GM23338 (cell line): ENCODE measurements around the gene PCYT1A.

Experiments
- CREB1 ChIP-seq: fragments of 250-450 bp; sonication (Bioruptor Pico); IDR thresholded peaks from 2 replicates; pipeline ENCODE4 v1.5.0; 2020; ENCODE audit warnings: low read depth, mild to moderate bottlenecking, moderate library complexity
- EZH2 ChIP-seq: fragments of 200-600 bp; sonication (generic); IDR thresholded peaks from one replicate; pipeline ENCODE4 v1.8.0; 2017; ENCODE audit warnings: antibody characterized with exemption, mild to moderate bottlenecking, low read depth; ENCODE audit not compliant: unreplicated experiment
- POLR2AphosphoS5 ChIP-seq: IDR thresholded peaks from 2 replicates; pipeline ENCODE4 v1.6.1; 2016; ENCODE audit warnings: antibody characterized with exemption, low read depth
- STAT1 ChIP-seq: IDR thresholded peaks from one replicate; pipeline ENCODE4 v1.6.1; 2016; ENCODE audit warnings: antibody characterized with exemption; ENCODE audit not compliant: unreplicated experiment
- ZNF114 ChIP-seq: fragments of 250-450 bp; sonication (Bioruptor Pico); IDR thresholded peaks from 2 replicates; pipeline ENCODE4 v1.5.0; 2020; ENCODE audit warnings: mild to moderate bottlenecking, moderate library complexity
- ZNF331 ChIP-seq: fragments of 250-450 bp; sonication (Bioruptor Pico); IDR thresholded peaks from 2 replicates; pipeline ENCODE4 v1.5.0; 2020; ENCODE audit warnings: low read depth, mild to moderate bottlenecking, moderate library complexity
- TF ChIP-seq, protein P1 (sequence below), 2 experiments: fragments of 200-600 bp in 1 of 2; sonication (generic) in 1 of 2; conservative IDR thresholded peaks; 2 replicates each; pipeline versions ENCODE4 v1.5.1 to v1.6.1; 2016 to 2017; ENCODE audit warnings: antibody characterized with exemption in 2 of 2, low read depth in 2 of 2, mild to moderate bottlenecking in 2 of 2, moderate library complexity in 1 of 2
- TF ChIP-seq, protein P2 (sequence below): IDR thresholded peaks from one replicate; pipeline ENCODE4 v1.6.1; 2018; ENCODE audit warnings: antibody characterized with exemption; ENCODE audit not compliant: unreplicated experiment

DNA sequence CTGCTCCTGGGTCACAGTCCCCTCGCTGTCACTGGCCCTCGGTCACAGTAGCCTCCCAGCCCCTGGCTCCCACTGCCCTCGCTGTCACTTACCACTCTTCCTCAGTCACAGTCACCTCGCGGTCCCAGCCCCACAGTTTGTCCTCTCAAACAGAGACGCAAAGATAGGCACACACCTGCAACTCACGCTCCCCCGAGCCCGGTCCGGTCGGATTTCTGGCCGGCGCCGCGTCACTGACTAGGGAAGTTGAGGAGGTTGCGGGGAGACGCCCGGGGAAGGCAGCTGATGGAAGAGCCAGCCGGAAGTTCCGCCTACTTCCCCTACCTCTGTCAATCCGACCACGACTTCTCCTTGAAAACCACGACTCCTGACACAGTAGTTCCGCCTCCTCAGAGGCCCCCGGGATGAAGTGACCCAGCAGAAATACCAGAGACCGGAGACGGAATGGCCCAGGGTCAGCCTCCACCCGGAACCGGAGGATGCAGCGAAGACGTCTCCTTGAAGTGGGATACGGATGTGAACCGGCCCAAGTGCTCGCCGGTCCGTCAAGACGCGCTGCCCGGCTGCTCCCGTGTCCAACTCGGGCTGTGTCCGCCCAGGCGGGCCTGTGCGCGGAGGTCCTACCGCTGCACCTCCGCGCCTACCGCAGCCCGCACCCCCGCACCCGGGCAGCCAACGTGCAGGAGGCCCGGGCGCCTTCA lies at the start of gene PCYT1A:
- TF ChIP-seq, protein P1, sequence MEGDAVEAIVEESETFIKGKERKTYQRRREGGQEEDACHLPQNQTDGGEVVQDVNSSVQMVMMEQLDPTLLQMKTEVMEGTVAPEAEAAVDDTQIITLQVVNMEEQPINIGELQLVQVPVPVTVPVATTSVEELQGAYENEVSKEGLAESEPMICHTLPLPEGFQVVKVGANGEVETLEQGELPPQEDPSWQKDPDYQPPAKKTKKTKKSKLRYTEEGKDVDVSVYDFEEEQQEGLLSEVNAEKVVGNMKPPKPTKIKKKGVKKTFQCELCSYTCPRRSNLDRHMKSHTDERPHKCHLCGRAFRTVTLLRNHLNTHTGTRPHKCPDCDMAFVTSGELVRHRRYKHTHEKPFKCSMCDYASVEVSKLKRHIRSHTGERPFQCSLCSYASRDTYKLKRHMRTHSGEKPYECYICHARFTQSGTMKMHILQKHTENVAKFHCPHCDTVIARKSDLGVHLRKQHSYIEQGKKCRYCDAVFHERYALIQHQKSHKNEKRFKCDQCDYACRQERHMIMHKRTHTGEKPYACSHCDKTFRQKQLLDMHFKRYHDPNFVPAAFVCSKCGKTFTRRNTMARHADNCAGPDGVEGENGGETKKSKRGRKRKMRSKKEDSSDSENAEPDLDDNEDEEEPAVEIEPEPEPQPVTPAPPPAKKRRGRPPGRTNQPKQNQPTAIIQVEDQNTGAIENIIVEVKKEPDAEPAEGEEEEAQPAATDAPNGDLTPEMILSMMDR (conservative IDR thresholded peaks at IDR 0.05; ENCODE audit: low read depth in 2 of 2), result no peak
- peak; percentile 82 for TF ChIP-seq CREB1
- no peak for TF ChIP-seq EZH2
- TF ChIP-seq, protein P2, sequence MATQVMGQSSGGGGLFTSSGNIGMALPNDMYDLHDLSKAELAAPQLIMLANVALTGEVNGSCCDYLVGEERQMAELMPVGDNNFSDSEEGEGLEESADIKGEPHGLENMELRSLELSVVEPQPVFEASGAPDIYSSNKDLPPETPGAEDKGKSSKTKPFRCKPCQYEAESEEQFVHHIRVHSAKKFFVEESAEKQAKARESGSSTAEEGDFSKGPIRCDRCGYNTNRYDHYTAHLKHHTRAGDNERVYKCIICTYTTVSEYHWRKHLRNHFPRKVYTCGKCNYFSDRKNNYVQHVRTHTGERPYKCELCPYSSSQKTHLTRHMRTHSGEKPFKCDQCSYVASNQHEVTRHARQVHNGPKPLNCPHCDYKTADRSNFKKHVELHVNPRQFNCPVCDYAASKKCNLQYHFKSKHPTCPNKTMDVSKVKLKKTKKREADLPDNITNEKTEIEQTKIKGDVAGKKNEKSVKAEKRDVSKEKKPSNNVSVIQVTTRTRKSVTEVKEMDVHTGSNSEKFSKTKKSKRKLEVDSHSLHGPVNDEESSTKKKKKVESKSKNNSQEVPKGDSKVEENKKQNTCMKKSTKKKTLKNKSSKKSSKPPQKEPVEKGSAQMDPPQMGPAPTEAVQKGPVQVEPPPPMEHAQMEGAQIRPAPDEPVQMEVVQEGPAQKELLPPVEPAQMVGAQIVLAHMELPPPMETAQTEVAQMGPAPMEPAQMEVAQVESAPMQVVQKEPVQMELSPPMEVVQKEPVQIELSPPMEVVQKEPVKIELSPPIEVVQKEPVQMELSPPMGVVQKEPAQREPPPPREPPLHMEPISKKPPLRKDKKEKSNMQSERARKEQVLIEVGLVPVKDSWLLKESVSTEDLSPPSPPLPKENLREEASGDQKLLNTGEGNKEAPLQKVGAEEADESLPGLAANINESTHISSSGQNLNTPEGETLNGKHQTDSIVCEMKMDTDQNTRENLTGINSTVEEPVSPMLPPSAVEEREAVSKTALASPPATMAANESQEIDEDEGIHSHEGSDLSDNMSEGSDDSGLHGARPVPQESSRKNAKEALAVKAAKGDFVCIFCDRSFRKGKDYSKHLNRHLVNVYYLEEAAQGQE, result no peak
- TF ChIP-seq ZNF331 (CRISPR knock-in tag), result no peak
- peak; percentile 84 for TF ChIP-seq POLR2AphosphoS5
- no peak for TF ChIP-seq STAT1
- no peak for TF ChIP-seq ZNF114 (CRISPR knock-in tag)
